Right ventricle myocardium inferior (tissue), 1 donor: ENCODE results near the gene NBEAL1. TPM values are rescaled to one million over a fixed set of nuclear protein-coding genes. Genes with fewer than 3 reads are reported as not detected.
"Not testable (repeated sequence)": the region's sequence is repeated elsewhere in the genome, so short reads cannot be mapped to it uniquely, and the experiment has no call there.

Source experiments
- ATAC-seq: fragments of 200-7000 bp; cut with Tn5 transposase; one replicate; pipeline ENCODE4 v1.9.1; 2020; ENCODE audit warnings: mild to moderate bottlenecking, moderate library complexity
- DNase-seq: peaks from one replicate; pipeline ENCODE4 v3.0.0; 2021; ENCODE audit errors: missing footprints
- intact Hi-C: fragments of 100-400 bp; cut with DNase I; formaldehyde crosslinking; loops from one replicate; pipeline ENCODE4 v1.11.0; 2022
- long read RNA-seq: library from polyadenylated mRNA; unstranded; transcript quantifications from one replicate; pipeline ENCODE4 v2.0.0, GENCODE V29; 2021
- total RNA-seq: library from RNA; stranded (reverse); fragmentation: NEBNext Ultra II Directional; extraction: Animal tissue kit (Norgen Biotek cat#: 25700); gene quantifications from one replicate; pipeline ENCODE4 v1.2.1, GENCODE V29; 2021
- donor health status: DM: no; HTN: yes; CAD: no; lungs with severe emphysema.

Gene NBEAL1
- total RNA-seq = 14.1 TPM
- long read RNA-seq, partial matches to known transcripts = 2 of 2 reads
- long read RNA-seq, other reads (novel, unspliced or antisense) = 0 of 2 reads

- peak; percentile 99 for ATAC-seq
- intact Hi-C loops = loop anchor here (5.0 to 10.0 kb wide), 2 partner anchors 102 to 380 kb away; partner anchors contain the start of genes CARF, FAM117B and WDR12
- peak; percentile 99 for DNase-seq
These were observed at the start of gene NBEAL1 for GRCh38 chr2:203014456-203015199. TSS of gene NBEAL1 (plus strand) at chr2:203014875. CDS start at chr2:203016385, 1,510 bp downstream.

- DNase-seq = no peak
- no peak for ATAC-seq
- intact Hi-C loops = no loop called here
These were observed 48.7 kb upstream of the NBEAL1 start for GRCh38 chr2:202965810-202966460.

GRCh38 chr2:202969404-202969803 lies 45.3 kb upstream of the NBEAL1 start:
- intact Hi-C loops, ATAC-seq, DNase-seq: not testable (repeated sequence)

GRCh38 chr2:202976809-202977208 lies 37.9 kb upstream of the NBEAL1 start:
- intact Hi-C loops = no loop called here
- DNase-seq (no peak), ATAC-seq (no peak)

GRCh38 chr2:202982779-202983491 lies 31.7 kb upstream of the NBEAL1 start:
- no peak for DNase-seq
- no peak for ATAC-seq
- intact Hi-C loops = no loop called here

GRCh38 chr2:202989749-202990148 lies 24.9 kb upstream of the NBEAL1 start:
- ATAC-seq = no peak
- intact Hi-C loops = no loop called here
- DNase-seq = no peak

- intact Hi-C loops = no loop called here
- ATAC-seq = no peak
- DNase-seq = no peak
These were observed 24.2 kb upstream of the NBEAL1 start for GRCh38 chr2:202990501-202990900.

- ATAC-seq, intact Hi-C loops: not testable (repeated sequence)
These were observed 17.6 kb upstream of the NBEAL1 start for GRCh38 chr2:202997113-202997512.

GRCh38 chr2:203002054-203002821 lies 12.4 kb upstream of the NBEAL1 start:
- no peak for ATAC-seq
- intact Hi-C loops = no loop called here
- DNase-seq = no peak

More at GRCh38 chr2:202997113-202997512, 17.6 kb upstream of the NBEAL1 start:
- DNase-seq = not testable (repeated sequence)

- ATAC-seq = no peak
- DNase-seq = no peak
- intact Hi-C loops = no loop called here
These were observed 11.0 kb upstream of the NBEAL1 start for GRCh38 chr2:203003716-203004115.

- intact Hi-C loops = loop anchor here (10.0 kb wide), 1 partner anchor 382 kb away; the partner anchor contains the start of gene FAM117B
- no peak for ATAC-seq
- DNase-seq = no peak
These were observed 2.0 kb downstream of the NBEAL1 start for GRCh38 chr2:203016716-203017115.

- ATAC-seq (no peak), DNase-seq (no peak)
- intact Hi-C loops = loop anchor here (10.0 kb wide), 1 partner anchor 383 kb away; the partner anchor contains the start of gene FAM117B
These were observed 3.5 kb downstream of the NBEAL1 start for GRCh38 chr2:203018181-203018580.

GRCh38 chr2:203019142-203019541 lies 4.5 kb downstream of the NBEAL1 start:
- ATAC-seq = no peak
- intact Hi-C loops = loop anchor here (10.0 kb wide), 1 partner anchor 384 kb away; the partner anchor contains the start of gene FAM117B
- DNase-seq = no peak

GRCh38 chr2:203021991-203022390 lies 7.3 kb downstream of the NBEAL1 start:
- intact Hi-C loops = no loop called here
- ATAC-seq (peak; percentile 36), DNase-seq (no peak)

GRCh38 chr2:203022751-203023150 lies 8.1 kb downstream of the NBEAL1 start:
- no peak for ATAC-seq
- intact Hi-C loops = no loop called here
- DNase-seq = no peak

GRCh38 chr2:203025592-203025991 lies 10.9 kb downstream of the NBEAL1 start:
- DNase-seq (no peak), ATAC-seq (no peak)
- intact Hi-C loops = no loop called here

- ATAC-seq (no peak), DNase-seq (no peak)
- intact Hi-C loops = no loop called here
These were observed 15.9 kb downstream of the NBEAL1 start for GRCh38 chr2:203030545-203030944.

- intact Hi-C loops = no loop called here
- ATAC-seq (no peak), DNase-seq (no peak)
These were observed 16.3 kb downstream of the NBEAL1 start for GRCh38 chr2:203030991-203031390.
